NT2/D1 (cell line): ENCODE data around the gene KRT6C.

Experiments used
- SUZ12 ChIP-seq: IDR thresholded peaks from 2 replicates; pipeline ENCODE4 v1.6.1; 2011; ENCODE audit not compliant: insufficient read length, insufficient read depth; ENCODE audit errors: extremely low read depth
- ZNF274 ChIP-seq: IDR thresholded peaks from 2 replicates; pipeline ENCODE4 v1.6.1; 2011; ENCODE audit warnings: mild to moderate bottlenecking, low read depth, low read length

DNA sequence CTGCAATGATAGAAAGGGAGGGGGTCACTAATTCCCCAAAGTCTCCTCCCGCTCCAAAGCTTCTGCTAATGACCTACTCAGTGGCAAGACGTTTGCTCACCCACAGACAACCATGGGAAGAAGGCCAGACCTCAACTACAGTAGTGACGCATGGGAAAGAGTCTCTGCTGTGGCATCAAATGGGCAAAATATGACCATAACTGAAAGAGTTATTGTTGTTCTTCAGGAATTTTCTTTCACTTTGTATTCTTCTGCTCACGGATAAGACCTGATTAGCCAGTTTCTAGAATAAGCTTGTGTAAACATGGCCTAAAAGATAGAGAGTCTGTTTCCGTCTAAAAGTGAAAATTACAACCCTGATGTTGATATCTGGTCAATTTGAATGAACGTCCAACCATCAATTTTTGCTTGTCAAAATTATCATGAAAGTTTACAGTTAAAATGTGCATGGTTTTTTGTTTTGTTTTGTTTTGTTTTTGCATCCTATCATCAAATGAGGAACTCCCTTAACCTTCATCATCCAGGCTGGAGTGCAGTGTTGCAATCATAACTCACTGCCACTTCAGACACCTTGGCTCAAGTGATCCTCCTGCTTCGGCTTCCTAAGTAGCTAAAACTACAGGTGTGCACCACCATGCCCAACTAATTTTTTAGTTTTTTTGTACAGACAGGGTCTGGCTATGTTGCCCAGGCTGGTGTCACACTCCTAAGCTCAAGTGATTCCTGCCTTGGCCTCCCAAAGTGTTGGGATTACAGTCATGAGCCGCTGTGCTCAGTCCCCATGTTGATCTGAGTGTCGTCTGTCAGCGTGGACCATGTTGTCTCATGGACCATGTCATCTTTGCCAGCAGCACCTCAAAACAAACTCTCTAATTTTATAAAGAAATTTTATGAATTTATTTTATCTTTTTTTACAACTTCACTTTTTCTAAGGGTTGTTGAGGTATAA, 28.7 kb downstream of the KRT6C start:
- TF ChIP-seq ZNF274 (no peak), SUZ12 (no peak)
